ENCODE data around the gene EVPL.
"Not testable (repeated sequence)": the region's sequence is repeated elsewhere in the genome, so short reads cannot be mapped to it uniquely, and the experiment has no call there.

EVPL gene

DNA sequence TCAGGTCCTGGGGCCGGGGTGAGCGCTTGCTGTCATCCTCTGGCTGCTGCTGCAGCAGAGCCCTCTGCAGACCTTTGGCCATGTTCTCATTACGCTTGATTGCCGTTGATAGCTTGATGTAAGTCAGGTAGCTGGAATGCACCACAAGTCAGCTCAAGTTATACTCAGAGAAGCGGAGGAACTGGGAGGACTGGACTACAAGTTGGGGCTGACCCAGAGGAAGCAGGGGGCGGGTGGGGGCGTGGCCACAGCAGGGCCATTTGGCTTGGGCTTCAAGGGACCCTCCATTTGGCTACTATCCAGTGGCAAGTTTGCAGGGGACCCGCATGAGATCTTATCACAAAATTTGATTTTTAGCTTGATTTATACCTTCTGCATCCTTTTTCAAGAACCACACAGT is 19.0 kb upstream of the EVPL start:
- no peak for DNase-seq

DNA sequence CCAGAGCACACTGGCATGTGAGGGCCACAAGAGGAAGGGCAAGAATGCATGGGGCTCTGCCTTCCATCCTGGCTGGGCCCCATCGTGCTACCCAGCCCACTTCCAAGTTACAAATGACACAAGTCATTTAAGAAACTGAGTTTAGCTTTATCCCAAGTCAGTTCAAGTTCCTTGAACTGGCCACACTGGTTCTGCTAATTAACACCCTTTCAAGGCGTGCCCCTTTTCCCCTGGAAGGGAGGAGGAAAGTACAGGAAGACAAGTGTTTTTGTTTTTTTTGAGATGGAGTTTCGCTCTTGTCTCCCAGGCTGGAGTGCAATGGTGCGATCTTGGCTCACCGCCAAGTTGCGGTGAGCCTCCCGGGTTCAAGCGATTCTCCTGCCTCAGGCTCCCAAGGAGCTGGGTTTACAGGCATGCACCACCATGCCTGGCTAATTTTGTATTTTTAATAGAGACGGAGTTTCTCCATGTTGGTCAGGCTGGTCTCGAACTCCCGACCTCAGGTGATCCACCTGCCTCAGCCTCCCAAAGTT is 17.4 kb upstream of the EVPL start:
- DNase-seq = not testable (repeated sequence)

DNA sequence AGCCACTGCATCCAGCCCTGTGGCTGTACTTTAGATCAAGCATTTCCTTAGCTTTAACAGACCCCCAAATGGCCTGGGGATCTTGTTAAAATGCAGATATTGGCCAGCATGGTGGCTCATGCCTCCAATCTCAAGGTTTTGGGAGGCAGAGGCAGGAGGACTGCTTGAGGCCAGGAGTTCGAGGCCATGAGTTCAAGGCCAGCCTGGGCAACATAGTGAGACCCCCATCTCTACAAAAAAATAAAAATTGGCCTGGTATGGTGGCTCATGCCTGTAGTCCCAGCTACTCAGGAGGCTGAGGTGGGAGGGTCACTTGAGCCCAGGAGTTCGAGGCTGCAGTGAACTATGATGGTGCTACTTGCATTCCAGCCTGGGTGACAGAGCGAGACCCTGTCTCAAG is 15.8 kb upstream of the EVPL start:
- DNase-seq = not testable (repeated sequence)

- DNase-seq = no peak
Measured at GRCh38 chr17:76040376-76040775, 13.3 kb upstream of the EVPL start.

DNA sequence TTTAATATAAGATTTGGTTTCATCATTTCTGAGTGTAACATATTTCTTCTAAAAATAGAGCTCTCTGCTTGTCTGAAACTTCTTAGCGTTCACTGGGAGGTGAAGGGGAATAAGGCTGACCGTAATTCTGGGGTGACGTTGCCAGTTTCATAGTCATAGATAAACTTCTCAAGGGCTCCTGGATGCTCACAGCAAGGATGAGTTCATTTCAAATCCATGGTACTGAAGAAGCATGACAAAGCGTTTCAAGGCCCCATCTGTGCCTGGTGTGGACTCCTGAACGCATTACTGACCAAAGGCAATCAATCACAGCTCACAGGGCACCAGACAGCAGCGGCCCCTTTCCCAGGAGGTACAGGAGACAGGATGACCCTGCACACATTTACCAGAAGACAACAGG is 12.0 kb upstream of the EVPL start:
- no peak for DNase-seq

GRCh38 chr17:76038050-76038449 is 10.9 kb upstream of the EVPL start:
- DNase-seq = no peak

DNA sequence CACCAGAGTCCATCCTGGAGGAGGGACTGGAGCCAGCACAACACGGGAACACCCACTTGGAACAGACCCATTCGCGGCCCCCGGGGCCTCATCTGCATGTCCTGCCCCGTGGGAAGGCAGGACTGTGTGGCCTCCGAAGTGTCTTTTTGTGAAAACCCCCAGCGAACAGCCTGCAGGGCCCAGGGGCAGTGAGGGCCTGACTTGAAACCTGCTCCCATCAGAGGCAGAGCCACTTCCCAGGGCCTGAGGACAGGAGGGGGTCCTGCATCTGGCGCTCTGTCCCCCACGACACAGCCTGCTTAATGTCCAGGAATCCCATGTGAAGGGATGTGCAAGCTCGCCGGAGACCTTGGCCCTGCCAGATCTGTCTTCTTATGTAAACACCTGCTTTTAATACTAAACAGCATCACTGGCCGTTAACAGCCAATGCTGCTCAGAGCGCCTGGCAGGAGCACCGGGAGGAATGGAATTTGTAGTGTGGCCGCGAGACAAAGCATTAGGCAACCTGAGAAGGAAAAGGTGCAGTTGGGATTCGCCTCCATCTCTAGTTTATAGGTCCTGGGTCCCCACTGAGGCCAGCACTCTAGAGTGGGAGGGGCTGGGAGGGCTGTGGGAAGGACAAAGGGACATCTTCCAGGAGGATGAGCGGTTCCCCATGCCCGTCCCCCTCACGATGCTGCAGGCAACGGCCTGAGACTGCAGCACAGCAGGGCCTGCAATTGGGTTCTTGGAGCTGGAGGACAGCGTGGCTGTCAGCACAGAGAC is 9.6 kb upstream of the EVPL start:
- DNase-seq = no peak

DNA sequence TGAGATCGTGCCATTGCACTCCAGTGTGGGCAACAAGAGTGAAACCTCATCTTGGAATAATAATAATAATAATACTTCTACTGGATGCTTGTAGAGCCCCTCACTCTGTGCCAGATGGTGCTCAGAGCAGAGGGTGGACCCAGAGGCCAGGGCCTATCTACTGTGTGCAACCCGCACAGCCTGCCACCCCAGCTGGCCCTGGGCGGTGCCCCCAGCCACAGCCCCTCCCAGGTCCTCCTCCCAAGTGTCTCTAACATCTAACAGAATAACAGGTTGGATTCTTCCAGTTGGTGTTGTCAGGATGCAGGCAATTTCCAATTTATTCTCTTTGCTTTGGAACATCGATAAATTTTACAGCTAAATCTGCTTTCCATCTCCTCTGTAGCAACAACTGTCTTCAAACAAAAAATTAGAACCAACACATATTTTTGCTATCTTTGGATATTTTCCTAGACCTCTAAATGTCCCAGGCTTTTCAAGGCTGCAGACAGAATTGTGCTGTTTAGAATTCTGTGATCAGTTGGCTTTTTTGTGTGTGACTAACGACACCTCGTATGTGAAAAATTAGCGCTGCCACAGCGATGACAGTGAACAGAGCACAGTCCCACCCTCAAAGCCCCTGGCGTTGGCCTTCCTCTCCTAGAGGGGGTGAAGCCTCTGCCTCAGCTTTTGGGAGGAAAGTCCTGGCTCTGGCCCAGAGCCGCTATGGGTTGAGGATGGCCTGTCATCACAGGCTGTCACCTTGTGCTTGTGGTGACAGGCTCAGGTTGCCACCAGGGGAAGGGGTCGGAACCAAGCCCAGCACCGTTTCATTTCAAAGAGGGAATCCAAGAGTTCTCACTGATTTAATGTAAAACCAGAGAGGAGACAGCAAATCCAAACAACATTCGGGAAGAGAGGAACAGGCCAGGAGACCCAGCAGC is 7.6 kb upstream of the EVPL start:
- no peak for DNase-seq

GRCh38 chr17:76033139-76033538 is 6.0 kb upstream of the EVPL start:
- DNase-seq = no peak

- DNase-seq = no peak
Measured at GRCh38 chr17:76032780-76033108, 5.6 kb upstream of the EVPL start.

DNA sequence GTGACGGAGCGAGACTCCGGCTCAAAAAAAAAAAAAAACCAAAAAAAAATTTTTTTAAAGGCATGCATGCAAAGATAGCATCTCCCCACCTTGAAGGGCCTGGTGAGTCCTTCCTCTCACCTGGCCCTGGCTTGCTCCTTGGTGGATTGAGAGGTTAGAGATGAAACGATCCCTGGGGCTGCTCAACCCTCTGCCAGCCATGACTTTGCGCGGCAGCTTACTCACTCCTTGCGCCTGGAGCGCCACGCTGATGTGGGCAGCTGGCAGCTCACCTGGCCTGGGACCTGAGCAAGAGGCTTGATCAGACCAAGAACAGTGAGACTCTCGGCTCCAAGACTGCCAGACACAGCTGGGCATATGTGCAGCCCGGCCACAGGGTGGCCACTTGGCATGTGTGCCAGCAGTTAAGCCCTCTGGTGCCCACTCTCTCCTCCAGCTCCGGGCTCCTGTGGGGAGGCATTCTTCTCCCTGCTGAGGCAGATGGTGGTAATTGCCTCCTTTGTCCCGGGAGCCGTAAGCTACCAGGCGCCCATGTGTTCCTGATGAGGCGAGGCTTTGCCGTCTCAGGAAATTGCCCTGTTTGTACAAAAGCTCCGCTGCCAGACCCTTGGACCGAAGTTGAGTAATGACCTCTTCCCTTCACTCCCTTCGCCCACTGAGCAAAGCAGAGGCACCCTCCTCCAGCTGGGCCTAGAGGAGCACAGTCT is 5.1 kb upstream of the EVPL start:
- no peak for DNase-seq

DNA sequence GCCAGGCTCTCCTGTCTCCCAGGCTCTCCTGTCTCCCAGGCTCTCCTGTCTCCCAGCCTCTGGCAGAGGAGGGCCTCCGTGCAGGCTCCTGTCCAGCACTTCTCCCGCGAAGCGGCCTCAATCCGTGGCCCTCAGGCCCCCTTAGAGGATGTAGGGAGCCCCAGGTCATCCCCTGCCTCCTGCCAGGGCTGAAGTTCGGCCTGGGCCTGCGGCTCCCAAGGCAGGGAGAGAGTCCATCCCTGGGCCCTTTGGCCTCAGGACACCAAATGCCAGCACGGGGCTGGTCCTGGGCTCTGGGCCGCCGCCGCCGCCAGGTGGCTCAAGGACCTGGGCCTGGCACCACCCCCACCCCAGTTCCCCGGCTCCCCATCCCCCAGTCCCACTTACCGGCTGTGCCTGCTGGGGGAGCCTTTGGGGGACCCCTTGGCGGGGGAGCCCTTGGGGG is 370 bp downstream of the EVPL start:
- no peak for DNase-seq

DNA sequence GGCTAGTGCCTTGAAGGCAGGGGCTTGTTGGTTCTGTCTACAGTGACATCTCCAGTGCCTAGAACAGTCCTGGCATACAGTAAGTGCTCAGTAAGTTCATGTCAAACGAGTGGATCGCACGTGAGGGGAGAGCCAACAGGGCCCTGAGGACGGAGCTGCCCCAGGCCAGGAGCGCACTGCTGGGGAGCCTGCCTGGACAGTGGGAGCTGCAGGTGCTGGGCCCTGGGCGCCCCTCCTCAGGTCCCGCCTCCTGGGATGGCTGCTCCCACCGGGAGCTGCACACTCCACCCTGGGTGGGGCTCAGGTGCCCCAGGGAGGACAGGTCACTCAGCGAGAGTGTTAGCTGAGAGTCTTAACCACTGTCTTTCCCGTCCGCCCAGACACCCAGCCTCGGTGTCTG is 1.8 kb downstream of the EVPL start:
- DNase-seq = no peak

DNA sequence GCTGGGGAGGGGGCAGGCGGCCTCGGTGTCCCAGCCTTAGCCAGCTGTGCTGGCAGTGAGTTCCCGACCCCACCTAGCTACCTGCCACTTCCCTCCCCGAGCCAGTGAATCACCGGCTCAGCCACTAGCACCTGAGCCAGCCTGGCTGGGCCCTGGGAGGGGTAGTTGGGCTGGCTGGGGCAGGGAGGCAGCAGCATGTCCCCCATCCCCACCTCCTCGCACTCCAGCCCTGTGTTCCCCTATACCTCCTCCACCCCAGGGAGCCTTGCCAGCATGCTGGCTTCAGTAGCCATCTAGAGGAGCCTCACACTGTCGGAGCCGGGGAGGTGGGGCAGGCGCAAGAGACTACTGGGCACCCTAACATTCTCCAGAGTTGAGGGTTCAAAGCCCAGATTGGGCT is 2.8 kb downstream of the EVPL start:
- DNase-seq = no peak

- DNase-seq = no peak
Measured at GRCh38 chr17:76023900-76024237, 3.2 kb downstream of the EVPL start.

DNA sequence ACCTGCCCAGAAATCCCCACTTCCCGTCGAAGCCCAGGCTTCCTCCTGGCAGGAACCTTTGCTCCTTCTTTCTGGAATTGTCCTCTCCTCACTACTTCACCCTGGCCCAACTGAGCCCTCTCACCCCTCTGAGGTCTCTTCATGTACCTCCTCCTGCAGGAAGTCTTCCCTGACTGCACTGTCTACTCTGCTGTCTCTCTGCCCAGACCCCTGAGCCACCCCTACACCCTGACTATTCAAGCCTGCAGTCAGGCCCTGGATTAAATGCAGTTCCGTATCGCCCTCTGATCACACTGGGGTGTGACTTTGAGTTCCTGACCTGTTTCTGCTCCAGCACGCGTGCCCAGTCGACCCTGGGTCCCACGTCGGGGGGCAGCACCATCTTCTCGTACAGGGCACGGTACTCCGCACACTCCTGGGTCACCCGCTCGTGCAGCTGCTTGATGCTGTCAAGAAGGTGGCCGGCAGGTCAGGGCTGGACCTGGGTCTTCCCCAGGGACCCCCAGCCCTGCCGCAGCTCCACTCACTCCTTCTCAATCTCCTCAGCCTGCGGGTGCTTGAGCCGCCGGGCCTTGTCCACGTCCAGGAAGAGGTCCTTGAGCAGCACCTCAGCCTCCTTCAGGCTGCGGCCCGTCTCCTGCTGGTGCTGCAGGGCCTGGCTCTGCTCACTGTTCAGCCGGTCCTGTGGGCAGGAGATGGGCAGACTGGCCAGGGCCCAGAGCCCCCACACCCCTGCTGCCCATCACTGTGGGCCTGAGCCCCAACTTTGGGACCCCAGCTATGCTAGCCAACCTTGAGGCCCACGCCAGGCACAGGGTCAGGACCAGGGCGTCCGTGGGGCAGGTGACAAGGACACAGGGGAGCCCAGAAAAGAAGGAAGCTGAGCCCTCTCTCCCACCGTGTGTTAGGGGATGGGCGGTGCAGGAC is 3.9 kb downstream of the EVPL start:
- DNase-seq = no peak

GRCh38 chr17:76022285-76022684 is 4.8 kb downstream of the EVPL start:
- DNase-seq = no peak

GRCh38 chr17:76019833-76020467 is 7.2 kb downstream of the EVPL start:
- DNase-seq = no peak

DNA sequence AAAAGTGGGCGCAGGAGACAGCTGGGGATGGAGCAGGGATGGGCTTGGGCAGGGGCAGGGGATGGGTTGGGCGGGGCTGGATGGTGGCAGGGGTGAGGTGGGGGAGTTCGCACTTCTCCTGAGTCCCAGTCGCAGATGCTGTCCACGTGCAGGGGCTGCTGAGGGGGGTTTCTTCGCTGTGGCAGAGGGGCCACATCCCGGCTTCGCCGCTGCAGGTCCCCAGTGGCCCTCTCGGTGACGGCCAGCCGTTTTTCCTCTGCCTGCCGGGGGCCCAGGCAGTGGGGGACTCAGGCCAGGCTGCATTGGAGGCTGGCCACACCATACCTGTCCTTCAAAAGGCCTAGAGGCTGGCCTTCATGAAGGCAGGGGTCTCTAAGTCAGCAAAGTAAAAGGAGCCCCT is 8.3 kb downstream of the EVPL start:
- DNase-seq = no peak

DNA sequence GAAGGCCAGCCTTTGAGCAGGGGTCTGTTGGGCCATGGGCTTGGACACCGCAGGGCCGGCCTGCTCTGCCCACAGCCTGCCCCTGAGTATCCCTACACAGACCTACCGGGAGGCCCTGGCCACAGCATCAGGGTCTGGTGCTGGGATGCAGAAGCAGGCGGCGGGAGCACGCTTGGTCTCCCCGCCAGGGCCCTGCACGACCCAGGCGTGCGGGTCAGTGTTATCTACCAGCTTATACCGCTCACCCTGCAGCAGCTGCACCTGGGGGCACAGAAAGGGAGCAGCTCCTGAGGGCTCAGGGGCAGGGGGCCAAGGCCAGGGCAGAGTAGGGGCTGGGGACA is 8.8 kb downstream of the EVPL start:
- no peak for DNase-seq

DNA sequence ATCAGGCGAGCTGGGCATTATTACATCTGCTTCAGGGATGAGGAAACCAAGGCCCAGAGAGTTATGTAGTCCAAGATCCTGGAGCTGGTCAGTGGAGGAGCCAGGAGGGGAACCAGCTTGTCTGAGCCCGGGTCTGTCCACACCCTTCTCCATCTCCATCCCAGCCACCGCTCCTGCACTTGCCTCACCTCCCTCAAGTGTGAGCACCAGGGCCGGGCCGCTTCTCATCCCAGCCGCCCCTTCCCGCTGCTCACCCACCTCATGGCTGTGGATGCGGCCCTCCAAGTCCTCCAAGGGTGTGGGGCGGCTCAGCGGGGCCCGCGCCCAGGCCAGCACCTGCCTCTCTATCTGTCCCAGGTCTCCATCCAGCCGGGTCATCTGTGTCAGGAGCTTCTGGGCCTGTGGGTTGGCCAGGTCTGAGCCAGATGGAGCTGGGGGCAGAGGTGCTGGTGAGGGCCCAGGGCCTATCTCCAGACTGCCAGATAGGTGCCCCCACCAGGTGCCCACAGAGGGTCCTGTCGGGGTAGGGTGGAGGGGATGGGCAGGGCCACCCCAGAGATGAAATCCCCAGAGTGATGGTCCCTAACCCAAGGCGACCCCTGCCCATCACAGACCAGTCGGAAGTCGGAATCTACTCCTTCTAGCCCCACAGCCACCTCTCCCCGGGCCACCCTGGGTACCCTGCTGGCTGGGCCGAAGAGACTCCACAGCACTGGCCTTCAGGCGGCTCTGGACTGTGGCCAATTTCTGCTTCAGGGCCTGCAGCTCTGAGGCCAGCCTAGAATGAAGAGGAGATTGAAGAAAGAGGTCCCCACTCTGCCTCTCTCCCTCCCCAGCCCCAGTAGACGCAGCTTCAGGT is 9.4 kb downstream of the EVPL start:
- DNase-seq = no peak
